GM13977 (cell line): ENCODE results near the gene CASR.
"Not testable (repeated sequence)": the region's sequence is repeated elsewhere in the genome, so short reads cannot be mapped to it uniquely, and the experiment has no call there.

Experiments used
- DNase-seq: peaks from one replicate; pipeline ENCODE4 v3.0.0; 2012; ENCODE audit warnings: low spot score
- in situ Hi-C: fragments of 300-500 bp; cut with MboI; formaldehyde crosslinking; loops from one replicate; pipeline ENCODE4 v1.12.0; 2022; ENCODE audit warnings: low sequenced_read_pairs, low pct_unique_long_range_greater_than_20kb, mixed read lengths, inconsistent platforms; ENCODE audit not compliant: unreplicated experiment
- TF ChIP-seq, protein P1 (sequence below): IDR thresholded peaks from 2 replicates; pipeline ENCODE4 v1.5.1; 2012; ENCODE audit warnings: mild to moderate bottlenecking, control low read depth; ENCODE audit not compliant: insufficient read depth; ENCODE audit errors: extremely low read depth, missing control alignments

Gene CASR, protein sequence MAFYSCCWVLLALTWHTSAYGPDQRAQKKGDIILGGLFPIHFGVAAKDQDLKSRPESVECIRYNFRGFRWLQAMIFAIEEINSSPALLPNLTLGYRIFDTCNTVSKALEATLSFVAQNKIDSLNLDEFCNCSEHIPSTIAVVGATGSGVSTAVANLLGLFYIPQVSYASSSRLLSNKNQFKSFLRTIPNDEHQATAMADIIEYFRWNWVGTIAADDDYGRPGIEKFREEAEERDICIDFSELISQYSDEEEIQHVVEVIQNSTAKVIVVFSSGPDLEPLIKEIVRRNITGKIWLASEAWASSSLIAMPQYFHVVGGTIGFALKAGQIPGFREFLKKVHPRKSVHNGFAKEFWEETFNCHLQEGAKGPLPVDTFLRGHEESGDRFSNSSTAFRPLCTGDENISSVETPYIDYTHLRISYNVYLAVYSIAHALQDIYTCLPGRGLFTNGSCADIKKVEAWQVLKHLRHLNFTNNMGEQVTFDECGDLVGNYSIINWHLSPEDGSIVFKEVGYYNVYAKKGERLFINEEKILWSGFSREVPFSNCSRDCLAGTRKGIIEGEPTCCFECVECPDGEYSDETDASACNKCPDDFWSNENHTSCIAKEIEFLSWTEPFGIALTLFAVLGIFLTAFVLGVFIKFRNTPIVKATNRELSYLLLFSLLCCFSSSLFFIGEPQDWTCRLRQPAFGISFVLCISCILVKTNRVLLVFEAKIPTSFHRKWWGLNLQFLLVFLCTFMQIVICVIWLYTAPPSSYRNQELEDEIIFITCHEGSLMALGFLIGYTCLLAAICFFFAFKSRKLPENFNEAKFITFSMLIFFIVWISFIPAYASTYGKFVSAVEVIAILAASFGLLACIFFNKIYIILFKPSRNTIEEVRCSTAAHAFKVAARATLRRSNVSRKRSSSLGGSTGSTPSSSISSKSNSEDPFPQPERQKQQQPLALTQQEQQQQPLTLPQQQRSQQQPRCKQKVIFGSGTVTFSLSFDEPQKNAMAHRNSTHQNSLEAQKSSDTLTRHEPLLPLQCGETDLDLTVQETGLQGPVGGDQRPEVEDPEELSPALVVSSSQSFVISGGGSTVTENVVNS

DNA sequence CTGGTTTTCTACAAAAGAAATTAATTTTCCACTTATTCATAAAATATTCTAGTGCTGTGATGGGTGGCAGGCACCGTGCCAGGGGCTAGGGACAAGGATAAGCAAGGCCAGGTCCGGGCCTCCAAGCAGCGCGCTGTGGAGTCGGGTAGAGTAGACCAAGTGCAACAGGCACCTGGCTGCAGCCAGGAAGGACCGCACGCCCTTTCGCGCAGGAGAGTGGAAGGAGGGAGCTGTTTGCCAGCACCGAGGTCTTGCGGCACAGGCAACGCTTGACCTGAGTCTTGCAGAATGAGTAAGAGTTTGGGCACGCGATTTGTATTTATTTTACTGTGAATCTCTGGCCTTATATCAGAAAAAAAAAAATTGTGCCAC, at the start of gene CASR:
CASR (plus strand) TSS at position 148 of the 372 bp plus-strand sequence. CDS start 70,522 bp downstream, outside the sequence.
- TF ChIP-seq, protein P1, sequence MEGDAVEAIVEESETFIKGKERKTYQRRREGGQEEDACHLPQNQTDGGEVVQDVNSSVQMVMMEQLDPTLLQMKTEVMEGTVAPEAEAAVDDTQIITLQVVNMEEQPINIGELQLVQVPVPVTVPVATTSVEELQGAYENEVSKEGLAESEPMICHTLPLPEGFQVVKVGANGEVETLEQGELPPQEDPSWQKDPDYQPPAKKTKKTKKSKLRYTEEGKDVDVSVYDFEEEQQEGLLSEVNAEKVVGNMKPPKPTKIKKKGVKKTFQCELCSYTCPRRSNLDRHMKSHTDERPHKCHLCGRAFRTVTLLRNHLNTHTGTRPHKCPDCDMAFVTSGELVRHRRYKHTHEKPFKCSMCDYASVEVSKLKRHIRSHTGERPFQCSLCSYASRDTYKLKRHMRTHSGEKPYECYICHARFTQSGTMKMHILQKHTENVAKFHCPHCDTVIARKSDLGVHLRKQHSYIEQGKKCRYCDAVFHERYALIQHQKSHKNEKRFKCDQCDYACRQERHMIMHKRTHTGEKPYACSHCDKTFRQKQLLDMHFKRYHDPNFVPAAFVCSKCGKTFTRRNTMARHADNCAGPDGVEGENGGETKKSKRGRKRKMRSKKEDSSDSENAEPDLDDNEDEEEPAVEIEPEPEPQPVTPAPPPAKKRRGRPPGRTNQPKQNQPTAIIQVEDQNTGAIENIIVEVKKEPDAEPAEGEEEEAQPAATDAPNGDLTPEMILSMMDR, result no peak
- in situ Hi-C loops, result no loop called here
- DNase-seq, result peak; percentile 45

DNA sequence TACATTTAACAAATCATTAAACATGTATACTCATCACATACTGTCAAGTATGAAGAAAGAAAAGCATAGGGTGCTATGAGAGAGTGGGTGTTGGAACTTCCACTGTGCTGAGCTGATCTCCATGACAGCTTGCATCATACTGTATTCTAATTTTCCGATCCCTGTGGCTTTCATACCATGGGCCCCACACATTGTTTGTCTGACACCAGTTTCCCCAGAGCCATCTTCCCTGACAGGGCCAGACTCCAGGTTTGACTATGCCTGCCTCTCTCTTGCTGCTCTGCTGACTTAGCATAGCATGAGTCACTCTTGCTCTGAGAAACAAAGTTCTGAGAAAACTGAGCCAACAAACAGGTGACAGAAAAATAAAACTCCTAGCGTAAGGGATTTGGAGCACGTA, 37.0 kb upstream of the CASR start:
- TF ChIP-seq, protein P1, result no peak
- in situ Hi-C loops, result no loop called here
- peak; percentile 62 for DNase-seq

DNA sequence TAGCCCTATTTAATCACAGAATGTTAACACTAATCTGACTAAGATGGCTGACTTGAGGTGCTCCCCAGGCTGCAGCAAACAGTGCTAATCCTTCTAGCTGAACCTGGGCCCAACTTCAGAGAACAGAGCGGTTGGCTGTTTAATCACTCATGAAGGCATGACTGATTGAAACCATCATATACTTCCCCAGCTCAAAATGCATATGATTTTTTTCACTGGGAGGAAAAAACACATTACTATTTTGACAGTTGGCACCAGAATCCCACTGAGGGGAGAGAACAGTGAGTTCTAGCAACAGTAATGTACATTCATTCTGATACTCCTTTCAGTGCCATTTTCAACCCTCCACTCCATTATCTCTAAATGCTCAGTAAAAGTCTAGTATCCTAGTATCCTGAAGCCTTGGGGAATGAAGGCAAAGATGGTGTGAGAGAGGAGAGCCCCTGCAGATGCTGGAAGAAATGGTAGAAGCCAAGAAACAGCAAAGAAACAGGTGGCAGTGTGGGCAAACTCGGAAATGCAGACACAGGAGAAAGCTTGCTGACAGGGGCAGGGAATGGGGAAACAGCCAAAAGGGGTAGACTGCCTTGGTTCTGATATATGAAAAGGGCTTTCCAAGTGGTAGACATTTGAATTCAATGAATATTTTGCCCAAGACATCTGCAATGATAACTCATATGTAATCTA, 34.4 kb upstream of the CASR start:
- in situ Hi-C loops, result no loop called here
- TF ChIP-seq, protein P1, result no peak
- DNase-seq, result no peak

DNA sequence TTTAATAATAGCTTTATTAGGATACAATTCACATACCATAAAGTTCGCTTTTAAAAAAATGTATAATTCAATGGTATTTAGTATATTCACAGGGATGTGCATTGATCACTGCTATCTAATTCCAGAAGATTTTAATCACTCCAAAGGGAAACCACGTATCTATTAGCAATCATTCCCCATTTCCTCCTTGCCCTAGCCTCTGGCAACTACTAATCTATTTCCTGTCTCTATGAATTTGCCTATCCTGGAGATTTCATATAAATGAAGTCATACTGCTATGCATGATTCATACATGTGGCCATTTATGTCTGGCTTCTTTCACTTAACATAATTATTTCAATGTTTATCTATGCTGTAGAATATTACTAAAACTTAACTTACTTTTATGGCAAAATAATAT, 32.0 kb upstream of the CASR start:
- in situ Hi-C loops, result no loop called here
- TF ChIP-seq, protein P1, result no peak
- no peak for DNase-seq

DNA sequence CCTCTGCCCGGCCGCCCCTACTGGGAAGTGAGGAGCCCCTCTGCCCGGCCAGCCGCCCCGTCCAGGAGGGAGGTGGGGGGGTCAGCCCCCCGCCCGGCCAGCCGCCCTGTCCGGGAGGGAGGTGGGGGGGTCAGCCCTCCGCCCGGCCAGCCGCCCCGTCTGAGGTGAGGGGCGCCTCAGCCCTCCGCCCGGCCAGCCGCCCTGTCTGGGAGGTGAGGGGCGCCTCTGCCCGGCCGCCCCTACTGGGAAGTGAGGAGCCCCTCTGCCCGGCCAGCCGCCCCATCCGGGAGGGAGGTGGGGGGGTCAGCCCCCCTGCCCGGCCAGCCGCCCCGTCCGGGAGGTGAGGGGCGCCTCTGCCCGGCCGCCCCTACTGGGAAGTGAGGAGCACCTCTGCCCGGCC, 18.5 kb upstream of the CASR start:
- in situ Hi-C loops, result not testable (repeated sequence)

DNA sequence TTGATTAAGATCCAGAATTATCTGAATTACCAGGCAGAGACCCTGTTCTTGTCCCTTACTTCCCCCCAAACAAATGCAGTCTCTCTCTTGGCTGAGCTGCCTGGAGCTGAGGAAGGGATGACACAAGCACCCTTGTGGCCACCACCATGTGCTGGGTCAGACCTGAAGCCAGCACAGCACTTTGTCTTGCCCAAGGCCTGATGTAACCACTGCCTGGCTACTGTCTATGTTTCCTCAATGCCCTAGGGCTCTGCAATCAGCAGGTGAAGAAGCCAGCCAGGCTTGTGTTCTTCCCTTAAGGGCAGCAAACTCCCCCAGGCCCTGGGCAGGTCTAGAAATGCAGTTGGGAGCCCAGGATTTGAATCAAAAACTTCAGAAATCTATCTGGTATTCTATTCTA, 15.8 kb upstream of the CASR start:
- TF ChIP-seq, protein P1, result no peak
- in situ Hi-C loops, result no loop called here
- no peak for DNase-seq

More for the DNA sequence above, 18.5 kb upstream of the CASR start:
- DNase-seq, result not testable (repeated sequence)
